DMS53 treated with DMSO at 0.1 percent for 48 hours (cell line): ENCODE data around the gene KIF6.

ENCODE experiments used
- DNase-seq: peaks from one replicate; lab custom pipeline; 2025; ENCODE audit not compliant: unreplicated experiment; lab: John Stamatoyannopoulos, UW

The KIF6 gene, protein sequence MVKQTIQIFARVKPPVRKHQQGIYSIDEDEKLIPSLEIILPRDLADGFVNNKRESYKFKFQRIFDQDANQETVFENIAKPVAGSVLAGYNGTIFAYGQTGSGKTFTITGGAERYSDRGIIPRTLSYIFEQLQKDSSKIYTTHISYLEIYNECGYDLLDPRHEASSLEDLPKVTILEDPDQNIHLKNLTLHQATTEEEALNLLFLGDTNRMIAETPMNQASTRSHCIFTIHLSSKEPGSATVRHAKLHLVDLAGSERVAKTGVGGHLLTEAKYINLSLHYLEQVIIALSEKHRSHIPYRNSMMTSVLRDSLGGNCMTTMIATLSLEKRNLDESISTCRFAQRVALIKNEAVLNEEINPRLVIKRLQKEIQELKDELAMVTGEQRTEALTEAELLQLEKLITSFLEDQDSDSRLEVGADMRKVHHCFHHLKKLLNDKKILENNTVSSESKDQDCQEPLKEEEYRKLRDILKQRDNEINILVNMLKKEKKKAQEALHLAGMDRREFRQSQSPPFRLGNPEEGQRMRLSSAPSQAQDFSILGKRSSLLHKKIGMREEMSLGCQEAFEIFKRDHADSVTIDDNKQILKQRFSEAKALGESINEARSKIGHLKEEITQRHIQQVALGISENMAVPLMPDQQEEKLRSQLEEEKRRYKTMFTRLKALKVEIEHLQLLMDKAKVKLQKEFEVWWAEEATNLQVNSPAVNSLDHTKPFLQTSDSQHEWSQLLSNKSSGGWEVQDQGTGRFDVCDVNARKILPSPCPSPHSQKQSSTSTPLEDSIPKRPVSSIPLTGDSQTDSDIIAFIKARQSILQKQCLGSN

DNA sequence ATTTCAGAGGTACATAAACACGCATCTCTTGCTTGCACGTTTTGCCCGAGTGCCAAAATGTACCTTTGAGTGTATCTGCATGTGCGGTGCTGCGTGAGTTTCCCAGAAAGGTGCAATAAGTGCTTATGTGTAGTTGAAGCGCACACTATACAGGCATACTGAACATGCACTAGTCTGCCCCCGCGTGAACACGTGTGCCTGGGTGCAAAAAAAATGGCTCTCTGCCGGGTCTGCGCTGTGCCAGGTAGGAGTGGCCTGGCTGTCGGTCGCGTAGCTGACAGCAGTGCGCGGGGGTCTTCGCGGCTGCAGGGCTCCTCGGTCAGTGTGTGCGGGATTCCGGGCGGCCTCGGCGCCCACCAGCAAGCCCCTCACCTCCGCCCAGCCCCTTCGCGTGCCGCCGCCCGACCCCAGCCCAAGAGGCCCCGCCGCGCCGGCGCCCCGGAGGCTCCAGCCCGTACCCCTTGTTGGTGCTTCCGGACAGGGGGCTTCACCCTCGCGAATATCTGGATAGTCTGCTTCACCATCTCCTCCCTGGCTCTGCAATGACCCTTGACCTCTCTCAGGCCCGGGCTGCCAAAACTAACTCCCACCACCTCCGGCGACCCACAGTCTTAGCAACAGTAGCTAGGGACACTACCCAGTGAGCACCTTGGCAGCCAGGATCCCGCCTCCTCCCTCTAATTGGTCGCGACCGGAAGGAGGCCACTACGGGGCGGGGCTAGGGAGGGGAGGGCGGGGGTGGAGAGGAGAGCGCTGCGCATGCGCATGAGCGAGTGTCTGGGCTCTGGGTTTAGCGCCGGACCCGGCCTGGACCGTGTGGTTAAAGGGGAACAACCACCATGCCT, at the start of gene KIF6:
Gene KIF6, minus strand, starts transcription at position 622 of the 845 bp plus-strand sequence. Its CDS starts 98 bp downstream, at position 524.
- DNase-seq = peak; percentile 85

DNA sequence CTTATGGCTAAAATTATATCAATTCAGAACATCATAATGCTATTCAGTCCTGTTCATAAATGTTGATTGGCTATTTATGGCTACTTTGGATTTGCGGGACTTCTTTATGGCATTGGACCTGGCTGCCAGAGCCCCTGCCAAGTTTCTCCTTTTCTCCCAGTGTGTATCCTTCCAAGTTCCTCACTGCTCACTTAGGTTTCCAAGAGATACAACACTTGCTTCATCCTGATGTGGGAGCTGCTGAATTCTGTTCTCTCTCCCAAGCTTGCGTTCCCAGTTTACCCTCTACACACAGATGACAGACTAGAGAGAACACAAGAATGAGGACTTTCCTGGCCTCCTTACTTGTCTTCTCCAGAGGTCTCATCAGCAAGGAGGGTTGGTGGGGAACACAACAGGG, 48.6 kb upstream of the KIF6 start:
- no peak for DNase-seq

DNA sequence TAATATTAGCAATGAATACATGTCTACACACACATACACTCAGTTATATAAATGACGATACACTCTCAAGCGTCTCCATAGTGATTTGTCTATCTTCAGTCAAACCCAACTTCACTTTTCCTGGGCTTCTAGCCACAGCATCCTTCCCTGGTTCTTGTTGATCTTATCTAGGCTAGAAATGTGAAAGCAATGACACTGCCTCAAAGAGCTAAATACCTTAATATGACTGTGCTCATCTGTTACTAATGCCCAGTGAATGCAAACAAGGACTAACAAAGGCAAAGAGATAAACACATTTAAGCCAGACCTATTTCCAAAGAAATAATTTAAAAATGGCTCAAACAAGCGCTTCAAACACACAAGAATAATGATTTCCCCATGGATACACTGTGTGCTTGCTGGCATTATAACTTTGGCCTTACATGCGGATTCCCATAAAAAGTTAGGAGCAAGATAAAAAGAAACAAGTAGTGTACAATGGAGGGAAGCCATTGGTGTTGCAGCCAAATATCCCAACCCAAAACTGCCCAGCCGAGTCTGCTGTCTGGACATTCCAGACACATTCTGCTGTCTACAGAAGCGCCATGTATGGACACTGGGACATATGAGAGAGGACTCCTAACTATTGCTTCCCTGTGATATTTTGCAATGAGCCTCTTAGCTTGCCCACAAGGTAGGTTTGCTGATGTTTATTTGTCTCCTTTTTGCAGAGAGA, 47.5 kb upstream of the KIF6 start:
- no peak for DNase-seq

DNA sequence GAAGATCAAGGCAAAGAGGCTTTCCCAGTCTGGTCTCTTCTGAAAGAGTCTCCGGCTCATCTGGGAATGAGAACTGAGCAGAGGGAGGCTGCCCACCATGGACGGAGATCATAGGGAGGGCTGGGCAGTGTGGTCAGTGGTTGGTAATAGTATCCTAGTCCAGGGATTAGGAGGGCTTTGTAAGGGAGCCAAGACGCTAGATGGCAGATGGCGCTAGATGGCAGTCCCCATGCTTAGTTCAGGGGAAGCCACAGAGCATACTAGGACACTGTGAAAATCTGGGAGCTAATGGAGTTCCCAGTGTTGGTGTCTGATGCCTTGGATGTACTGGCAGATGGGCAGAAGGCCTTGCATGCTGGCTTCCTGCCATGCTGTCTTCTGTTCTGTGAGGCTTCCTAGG, 45.2 kb upstream of the KIF6 start:
- DNase-seq = no peak

DNA sequence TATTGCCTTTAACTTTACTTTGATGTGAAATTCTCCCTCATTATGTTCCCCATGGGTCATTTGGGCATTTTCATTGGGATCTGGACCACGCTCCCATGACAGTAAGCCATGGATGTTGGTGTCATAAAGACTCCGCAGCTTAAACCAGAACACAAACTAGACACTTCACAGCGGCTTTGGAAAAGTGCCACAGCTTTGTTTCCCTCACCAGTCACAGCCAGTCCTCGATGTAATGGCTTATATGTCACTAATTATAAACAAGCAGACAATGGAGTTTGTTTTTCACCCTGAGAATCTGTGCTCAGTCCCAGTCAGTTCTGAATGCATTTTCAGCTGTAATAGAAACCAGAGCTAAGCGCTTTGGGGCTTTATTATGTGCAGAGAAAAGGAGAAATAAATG, 43.8 kb upstream of the KIF6 start:
- no peak for DNase-seq

DNA sequence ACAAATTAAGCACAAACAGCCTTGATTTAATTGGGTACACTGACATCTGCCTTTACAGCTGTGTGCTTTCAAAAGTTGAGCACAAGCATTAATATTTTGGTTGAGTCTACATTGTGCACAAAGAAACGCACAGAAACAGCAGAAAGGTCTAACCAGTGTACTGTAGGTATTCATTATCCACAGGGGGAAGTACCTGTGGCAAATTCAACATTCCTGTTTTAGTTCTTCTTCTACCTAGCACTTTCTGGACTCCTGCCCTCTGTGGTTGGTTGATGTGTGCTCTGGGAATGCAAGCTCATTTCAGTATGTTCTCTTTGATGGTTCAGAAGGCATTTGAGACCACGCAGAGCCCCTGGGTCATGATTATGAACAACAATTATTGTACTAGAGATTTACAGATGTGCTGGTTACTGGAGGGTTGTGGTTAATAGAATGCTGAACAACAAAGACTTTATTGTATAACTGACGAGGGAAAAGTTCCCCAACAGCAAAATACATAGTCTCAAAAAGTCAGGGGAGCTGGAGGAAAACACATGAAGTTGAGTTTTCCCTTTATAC, 40.4 kb upstream of the KIF6 start:
- no peak for DNase-seq

DNA sequence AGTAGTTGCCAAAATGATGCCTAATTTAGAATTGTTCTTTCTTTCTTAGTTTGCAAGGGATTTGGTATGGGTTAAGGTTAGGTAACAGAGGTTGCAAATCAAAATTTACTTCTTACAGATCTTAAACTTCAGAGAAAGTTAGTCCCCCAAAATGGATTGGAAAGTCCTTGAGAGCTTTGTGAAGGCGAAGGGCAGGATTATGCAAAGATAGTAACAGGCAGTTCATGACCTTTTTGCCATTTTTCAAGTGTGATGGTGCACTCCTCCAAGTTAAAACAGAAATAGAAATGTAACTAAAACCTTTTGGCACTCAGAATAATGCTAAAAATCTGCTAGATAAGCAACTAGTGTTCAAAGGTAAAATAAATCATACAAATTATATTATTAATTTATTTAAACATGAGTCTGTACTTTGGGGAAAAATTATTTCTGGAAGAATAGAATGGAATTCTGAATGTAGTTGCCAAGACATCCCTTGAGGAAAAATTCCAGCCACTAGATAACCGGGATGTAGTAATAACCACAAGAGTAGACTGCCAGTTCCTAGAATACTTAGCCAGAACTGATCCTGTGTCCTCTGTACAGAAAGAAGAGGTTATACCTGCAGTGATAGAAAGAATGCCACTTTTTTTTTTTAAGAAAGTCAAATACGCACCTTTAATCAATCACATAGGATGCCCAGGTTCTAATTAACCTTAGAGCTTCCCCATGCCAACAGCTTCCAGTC, 35.2 kb upstream of the KIF6 start:
- DNase-seq = no peak

DNA sequence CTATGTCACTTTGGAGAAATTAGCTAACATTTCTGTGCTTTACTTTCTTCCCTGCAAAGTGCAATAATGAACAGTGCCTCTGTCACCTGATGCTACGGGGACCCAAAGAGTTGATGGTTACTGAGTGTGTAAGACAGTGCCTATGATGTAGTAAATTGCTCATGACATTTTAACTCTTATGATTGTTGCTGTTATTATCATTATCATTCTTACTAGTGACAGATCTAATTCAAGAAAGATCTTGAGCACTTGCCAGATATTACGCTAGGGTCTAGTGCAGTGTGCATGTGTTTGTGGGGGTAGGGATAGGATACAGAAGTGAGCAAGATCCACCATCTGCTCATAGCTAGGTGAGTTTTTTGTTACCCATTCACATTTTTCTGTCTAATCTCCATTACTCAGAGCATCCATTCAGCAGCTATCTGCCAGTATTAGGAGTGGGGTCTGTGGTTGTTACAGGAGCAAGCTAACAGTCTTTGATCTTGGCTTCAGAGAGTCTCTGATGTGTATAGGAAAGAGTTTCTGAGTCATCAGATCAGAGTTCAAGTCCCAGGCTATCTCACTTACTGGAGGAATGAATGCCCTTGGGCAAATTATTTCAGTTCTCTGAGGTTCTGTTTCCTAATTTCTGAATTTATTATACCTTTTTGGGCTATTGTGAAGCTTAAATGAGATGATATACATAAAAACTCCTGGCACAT, 33.8 kb upstream of the KIF6 start:
- DNase-seq = no peak

DNA sequence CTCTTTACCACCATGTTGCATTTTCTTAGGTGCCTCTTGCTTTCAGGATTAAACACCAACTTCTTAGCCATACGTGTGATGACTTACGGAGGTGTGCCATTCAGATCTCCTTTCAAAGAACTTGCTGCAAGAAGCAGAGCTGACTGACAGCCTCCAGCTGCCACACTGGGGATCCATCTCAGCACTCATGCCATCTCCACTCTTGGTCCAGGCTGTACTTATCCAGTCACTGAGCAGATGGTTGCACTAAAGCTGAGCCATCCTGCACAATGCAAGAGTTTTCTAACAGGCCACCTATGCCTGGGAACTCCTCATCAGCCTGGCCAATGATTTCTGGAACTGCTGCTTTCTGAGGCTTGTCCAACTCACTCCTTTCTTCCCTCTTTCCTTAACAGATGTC, 31.4 kb upstream of the KIF6 start:
- DNase-seq = no peak

DNA sequence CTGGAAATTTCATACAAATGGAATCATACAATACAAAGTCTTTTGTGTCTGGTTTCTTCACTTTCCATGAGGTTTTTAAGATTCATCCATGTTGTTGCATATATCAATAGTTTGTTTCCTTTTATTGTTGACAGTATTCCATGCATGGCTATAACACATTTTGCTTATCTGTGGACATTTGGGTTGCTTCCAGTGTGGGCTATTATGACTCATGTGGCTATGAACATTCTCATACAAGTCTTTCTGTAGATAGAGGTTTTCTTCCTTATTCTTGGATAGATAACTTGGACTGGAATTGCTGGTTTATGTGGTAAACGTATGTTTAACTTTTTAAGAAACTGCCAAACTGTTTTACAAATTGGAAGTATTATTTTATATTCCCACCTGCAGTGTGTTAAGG, 30.0 kb upstream of the KIF6 start:
- no peak for DNase-seq

DNA sequence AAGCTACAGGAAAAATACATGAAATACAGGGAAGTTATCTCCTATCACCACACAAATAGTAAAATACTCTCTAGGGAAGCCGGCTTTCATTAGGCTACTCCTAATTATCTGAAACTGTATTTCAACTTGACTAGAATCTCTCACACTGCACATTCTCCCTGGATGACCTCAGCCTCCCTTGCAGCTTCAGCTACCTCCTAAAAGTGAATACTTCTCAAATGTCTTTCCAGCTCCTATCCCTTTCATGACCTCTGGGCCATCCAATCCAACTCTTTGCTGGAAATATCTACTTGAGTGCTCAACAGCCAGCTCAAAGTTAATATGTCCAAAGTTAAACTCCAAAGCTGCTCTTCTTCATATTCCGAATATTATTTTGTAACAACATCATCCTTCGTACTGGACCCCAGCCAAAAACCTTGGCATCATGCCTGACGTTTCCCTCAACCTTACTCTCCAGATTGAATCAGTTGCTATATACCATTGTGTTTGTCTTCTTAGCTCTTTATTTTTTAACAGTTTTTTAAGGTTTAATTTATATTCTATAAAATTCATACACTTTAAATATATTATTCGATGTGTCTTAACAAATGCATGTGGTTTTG, 29.4 kb upstream of the KIF6 start:
- no peak for DNase-seq

DNA sequence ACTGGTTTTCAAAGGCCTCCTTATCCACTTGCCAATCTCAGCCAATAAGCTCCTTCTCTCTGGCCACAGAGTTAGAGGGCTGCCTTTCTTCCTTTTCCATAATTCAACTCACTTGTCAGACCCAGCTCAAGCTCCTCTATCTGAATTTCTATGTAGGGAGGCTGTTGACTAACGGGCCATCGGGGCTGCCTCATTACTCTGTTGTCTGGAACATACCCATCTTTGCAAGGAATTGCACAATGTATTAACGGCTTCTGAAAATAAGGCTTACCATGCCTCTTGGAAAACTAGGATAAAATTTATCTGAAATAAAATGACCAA, 28.5 kb upstream of the KIF6 start:
- no peak for DNase-seq

DNA sequence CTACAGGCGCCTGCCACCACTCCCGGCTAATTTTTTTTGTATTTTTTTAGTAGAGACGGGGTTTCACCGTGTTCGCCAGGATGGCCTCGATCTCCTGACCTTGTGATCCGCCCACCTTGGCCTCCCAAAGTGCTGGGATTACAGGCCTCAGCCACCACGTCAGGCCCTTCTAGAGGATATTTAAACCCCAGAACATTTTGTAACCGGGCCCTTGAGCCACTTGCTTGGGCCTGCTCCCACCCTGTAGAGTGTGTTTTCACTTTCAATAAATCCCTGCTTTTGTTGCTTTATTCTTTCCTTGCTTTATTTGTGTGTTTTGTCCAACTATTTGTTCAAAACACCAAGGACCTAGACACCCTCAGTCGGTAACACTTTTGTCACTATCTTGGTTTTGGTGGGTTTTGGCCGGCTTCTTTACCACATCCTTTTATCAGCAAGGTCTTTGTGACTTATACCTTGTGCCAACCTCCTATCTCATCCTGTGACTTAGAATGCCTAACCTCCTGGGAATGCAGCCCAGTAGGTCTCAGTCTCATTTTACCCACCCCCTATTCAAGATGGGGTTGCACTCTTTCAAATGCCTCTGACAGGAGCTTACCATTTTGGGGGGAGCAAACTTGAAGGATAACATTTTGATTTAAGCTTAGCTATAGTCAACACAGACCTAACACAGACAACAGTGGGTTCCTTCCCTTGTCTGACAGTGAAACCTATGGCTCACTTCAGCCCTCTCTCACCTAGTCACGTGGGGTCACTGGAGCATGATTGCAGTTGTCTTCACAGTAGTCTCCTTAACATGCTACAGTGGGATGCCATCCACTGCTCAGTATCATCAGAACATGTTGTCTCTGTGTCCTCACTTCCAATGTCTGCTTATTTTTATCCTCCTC, 27.9 kb upstream of the KIF6 start:
- no peak for DNase-seq

DNA sequence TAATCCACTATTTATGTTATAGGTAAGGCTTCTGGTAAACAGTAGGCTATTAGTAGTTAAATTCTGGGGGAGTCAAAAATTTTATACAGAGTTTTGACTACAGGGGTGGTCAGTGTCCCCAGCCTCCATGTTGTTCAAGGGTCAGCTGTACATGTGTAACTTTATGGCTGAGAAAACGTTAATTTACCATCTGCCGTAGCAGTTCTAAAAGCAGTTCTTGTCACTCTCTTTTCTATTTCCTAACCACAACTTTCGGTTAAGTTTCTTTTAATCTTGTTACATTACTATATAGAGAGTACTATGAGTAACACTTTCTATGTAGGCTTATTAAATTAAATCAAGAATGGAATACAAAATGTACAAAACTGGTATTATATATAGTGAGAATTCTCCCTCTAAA, 21.6 kb upstream of the KIF6 start:
- DNase-seq = no peak

DNA sequence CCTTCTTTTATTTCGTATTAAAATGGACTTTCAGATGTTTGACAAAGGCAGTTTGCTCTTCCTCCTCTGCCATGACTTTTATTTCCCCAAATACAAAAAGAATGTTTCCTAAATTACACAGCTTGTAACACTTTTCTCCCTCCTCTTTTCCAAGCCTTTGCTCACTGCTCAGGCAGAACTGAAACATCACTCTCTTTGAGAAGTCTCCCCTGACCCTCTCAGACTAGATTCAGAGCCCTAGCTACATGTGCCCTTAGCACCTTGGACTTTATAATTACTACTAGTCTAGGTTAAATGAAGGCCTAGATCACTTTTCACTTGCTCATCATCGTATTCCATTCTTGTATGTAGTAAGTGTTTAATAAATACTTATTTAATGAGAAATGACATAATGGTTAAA, 8.5 kb upstream of the KIF6 start:
- DNase-seq = no peak

DNA sequence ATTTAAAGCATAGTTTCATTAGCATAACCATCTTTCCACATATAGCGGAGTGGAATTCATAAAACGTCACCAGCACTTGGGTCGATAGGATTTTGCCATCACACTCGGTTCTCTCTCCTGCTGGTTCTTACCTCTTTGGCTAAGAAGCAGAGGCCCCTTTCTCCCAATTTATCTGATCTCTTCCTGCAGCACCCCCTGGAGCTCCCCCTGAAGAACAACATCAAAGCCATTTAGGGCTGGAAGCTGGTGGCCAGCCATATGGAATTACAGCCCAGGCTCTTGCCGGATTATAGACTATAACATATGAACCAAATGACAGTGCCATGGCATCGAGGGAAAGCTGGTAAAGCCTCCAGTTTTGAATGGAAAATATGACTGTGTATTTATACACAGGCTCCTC, 6.4 kb upstream of the KIF6 start:
- DNase-seq = no peak

DNA sequence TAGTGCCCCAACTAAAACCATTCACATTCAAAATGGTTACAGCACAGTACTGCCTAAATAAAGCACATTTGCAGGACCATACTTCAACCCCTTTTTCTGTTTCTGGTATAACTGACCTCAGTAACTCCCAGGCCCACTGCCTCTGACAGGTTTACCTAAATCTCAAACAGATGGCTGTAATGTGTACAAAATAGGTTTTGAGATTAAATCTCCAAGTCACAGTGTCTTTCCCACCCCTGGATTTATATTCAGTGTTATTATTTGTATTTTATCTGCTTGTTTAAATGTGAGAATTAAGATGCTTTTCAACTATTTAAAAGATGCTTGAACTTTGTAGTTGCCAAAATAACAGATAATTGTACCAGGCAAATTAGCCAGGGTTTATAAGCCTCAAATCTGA, 4.7 kb upstream of the KIF6 start:
- DNase-seq = no peak

DNA sequence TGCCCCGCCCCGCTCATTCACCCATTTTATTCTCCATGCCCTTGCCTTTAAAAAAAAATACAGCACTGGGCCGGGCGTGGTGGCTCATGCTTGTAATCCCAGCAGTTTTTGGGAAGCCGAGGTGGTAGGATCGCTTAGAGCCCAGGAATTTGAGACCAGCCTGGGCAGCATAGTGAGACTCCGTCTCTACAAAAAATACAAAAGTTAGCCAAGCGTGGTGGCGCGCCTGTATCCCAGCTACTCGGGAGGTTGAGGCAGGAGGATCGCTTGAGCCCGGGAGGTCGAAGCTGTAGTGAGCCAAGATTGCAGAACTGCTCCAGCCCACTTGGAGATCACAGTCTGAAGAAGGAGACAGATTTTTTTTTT, 407 bp upstream of the KIF6 start:
- DNase-seq = no peak
